ENCODE measurements around the gene TBC1D22A.
"Not testable (repeated sequence)": the region's sequence is repeated elsewhere in the genome, so short reads cannot be mapped to it uniquely, and the experiment has no call there.

The TBC1D22A gene

GRCh38 chr22:46971099-46971763, 208.8 kb downstream of the TBC1D22A start:
- no peak for DNase-seq (ENCODE audit: low read depth, low spot score)

- DNase-seq (ENCODE audit: low read depth, low spot score), result no peak
These were observed 209.3 kb downstream of the TBC1D22A start for GRCh38 chr22:46971764-46972125.

- DNase-seq (ENCODE audit: low read depth, low spot score), result no peak
These were observed 209.8 kb downstream of the TBC1D22A start for GRCh38 chr22:46972256-46972655.

- DNase-seq (ENCODE audit: low read depth, low spot score), result no peak
These were observed 210.7 kb downstream of the TBC1D22A start for GRCh38 chr22:46972901-46973831.

- no peak for DNase-seq (ENCODE audit: low read depth, low spot score)
These were observed 211.6 kb downstream of the TBC1D22A start for GRCh38 chr22:46974077-46974476.

- DNase-seq (ENCODE audit: low read depth, low spot score), result no peak
These were observed 212.5 kb downstream of the TBC1D22A start for GRCh38 chr22:46974631-46975585.

- DNase-seq (ENCODE audit: low read depth, low spot score), result no peak
These were observed 213.7 kb downstream of the TBC1D22A start for GRCh38 chr22:46976143-46976542.

GRCh38 chr22:46976598-46976997, 214.1 kb downstream of the TBC1D22A start:
- no peak for DNase-seq (ENCODE audit: low read depth, low spot score)

- DNase-seq (ENCODE audit: low read depth, low spot score), result no peak
These were observed 215.3 kb downstream of the TBC1D22A start for GRCh38 chr22:46977656-46978343.

GRCh38 chr22:46978668-46979067, 216.2 kb downstream of the TBC1D22A start:
- not testable (repeated sequence) for DNase-seq (ENCODE audit: low read depth, low spot score)

- DNase-seq (ENCODE audit: low read depth, low spot score), result no peak
These were observed 217.1 kb downstream of the TBC1D22A start for GRCh38 chr22:46979506-46979905.

GRCh38 chr22:46980392-46980791, 217.9 kb downstream of the TBC1D22A start:
- no peak for DNase-seq (ENCODE audit: low read depth, low spot score)

GRCh38 chr22:46982635-46983034, 220.2 kb downstream of the TBC1D22A start:
- no peak for DNase-seq (ENCODE audit: low read depth, low spot score)

GRCh38 chr22:46983046-46983445, 220.6 kb downstream of the TBC1D22A start:
- DNase-seq (ENCODE audit: low read depth, low spot score), result no peak

- DNase-seq (ENCODE audit: low read depth, low spot score), result no peak
These were observed 222.5 kb downstream of the TBC1D22A start for GRCh38 chr22:46984751-46985506.

- DNase-seq (ENCODE audit: low read depth, low spot score), result no peak
These were observed 223.0 kb downstream of the TBC1D22A start for GRCh38 chr22:46985507-46985882.

GRCh38 chr22:46986788-46987187, 224.3 kb downstream of the TBC1D22A start:
- DNase-seq (ENCODE audit: low read depth, low spot score), result no peak

GRCh38 chr22:46990937-46991550, 228.6 kb downstream of the TBC1D22A start:
- no peak for DNase-seq (ENCODE audit: low read depth, low spot score)

GRCh38 chr22:46991666-46992065, 229.2 kb downstream of the TBC1D22A start:
- no peak for DNase-seq (ENCODE audit: low read depth, low spot score)

GRCh38 chr22:46992121-46992731, 229.8 kb downstream of the TBC1D22A start:
- DNase-seq (ENCODE audit: low read depth, low spot score), result no peak
